HG02610 (cell line): ENCODE measurements around the gene ADGRA1.
"Not testable (repeated sequence)": the region's sequence is repeated elsewhere in the genome, so short reads cannot be mapped to it uniquely, and the experiment has no call there.

Experiments
- ATAC-seq: cut with Tn5 transposase; IDR thresholded peaks from one replicate; pipeline ENCODE4 v1.9.1; 2021; ENCODE audit warnings: mild to moderate bottlenecking, moderate library complexity; ENCODE audit not compliant: unreplicated experiment

ADGRA1 gene

GRCh38 chr10:133141144-133141957 lies 53.6 kb downstream of the ADGRA1 start:
- no peak for ATAC-seq

DNA sequence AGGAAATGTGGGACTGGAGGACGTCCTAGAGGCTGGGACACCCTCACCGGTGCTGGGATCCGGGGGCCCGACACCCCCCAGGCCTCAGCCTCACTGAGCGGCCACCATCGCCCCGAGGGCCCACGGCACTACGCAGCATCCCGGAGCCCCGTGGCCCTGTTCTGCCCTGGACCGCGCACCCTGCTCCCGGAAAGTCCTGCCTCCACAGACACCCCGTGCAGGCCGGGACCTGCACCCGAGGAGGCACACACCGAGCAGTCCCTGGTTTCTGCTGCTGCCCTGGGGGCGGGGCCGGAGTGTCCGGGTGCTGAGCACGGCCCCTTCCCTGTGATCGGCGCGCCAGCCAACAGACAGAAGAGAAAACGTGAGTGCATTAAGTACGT lies 54.2 kb downstream of the ADGRA1 start:
- ATAC-seq: no peak

DNA sequence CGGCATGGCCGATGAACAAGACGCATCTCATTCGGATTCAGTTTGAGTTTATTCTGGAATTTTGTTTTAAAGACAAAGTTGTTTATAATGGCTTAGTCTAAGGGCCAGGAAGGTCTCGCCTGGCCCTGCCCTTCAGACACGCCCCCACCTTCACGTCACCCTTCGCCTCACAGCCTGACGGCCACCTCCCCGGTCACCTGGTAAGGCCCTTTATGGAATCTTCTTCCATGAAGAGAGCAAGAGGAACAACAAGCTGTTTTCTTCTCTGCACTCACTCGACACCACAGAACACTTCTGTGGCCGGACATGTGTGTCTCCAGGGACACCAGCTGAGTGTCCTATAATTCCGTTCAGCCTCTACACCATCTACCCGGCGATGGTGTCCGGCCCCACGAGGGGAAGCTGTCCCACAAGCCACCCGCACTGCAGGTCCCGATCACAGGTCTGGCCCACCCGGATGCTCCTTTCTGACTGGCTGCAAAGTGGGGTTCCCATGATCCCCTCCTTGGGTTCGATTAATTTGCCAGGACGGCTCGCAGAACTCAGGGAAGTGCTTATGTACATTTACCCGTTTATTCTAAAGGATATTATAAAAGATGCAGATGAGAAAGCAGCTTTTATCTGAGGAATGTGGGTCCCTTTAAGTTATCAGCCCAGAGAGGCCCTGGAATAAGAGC lies 54.9 kb downstream of the ADGRA1 start:
- no peak for ATAC-seq

- no peak for ATAC-seq
These were observed 55.4 kb downstream of the ADGRA1 start for GRCh38 chr10:133143200-133143533.

GRCh38 chr10:133143546-133143945 lies 55.8 kb downstream of the ADGRA1 start:
- no peak for ATAC-seq

- no peak for ATAC-seq
These were observed 57.0 kb downstream of the ADGRA1 start for GRCh38 chr10:133144771-133145170.

DNA sequence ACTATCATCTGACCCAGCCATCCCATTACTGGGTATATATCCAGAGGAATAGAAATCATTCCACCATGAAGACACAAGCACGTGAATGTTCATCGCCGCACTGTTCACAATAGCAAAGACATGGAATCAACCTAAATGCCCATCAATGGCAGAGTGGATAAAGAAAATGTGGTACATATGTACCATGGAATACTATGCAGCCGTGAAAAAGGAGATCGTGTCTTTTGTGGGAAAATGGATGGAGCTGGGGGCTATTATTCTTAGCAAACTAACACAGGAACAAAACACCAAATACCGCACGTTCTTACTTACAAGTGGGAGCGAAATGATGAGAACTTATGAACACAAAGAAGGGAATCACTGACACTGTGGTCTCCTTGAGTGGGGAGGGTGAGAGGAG lies 62.5 kb downstream of the ADGRA1 start:
- ATAC-seq: no peak

- ATAC-seq: no peak
These were observed 62.9 kb downstream of the ADGRA1 start for GRCh38 chr10:133150656-133151055.

GRCh38 chr10:133151071-133151470 lies 63.3 kb downstream of the ADGRA1 start:
- ATAC-seq: not testable (repeated sequence)

DNA sequence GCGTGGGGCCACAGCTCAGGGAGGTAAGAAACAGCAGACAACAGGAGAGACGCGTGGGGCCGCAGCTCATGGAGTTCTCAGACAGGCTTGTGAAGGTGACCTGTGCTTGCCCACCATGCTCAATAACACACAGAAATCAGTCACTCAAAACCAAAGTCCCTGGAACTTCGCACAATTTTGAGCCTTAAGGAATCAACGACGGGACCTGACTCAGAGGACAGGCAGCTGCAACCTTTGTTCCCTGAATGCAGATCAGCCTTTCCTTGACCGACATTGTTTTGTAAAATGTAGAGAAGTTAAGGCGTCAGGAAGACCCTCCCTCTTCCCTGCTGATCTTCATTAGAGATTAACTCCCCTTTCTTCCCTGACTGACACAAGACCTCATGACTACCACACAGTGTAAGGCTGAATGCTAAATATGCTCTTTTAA lies 63.8 kb downstream of the ADGRA1 start:
- ATAC-seq: no peak

DNA sequence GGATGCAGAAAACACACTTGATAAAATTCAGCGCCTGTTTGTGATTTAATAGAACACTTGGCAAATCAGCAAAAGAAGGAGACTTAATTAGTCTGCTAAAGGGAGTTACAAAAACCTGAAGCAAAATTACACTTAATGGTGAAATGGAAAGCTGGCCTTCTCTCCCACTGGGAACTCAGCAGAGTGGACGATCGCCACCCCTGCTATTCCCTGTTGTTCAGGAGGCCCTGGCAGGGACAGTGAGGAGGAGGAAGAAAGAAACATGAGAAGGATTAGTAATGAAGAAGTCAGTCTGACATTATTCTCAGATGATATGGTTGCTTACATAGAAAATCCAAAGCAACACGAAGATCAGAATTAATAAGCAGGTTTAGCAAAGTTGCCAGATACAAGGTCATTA lies 66.7 kb downstream of the ADGRA1 start:
- no peak for ATAC-seq

DNA sequence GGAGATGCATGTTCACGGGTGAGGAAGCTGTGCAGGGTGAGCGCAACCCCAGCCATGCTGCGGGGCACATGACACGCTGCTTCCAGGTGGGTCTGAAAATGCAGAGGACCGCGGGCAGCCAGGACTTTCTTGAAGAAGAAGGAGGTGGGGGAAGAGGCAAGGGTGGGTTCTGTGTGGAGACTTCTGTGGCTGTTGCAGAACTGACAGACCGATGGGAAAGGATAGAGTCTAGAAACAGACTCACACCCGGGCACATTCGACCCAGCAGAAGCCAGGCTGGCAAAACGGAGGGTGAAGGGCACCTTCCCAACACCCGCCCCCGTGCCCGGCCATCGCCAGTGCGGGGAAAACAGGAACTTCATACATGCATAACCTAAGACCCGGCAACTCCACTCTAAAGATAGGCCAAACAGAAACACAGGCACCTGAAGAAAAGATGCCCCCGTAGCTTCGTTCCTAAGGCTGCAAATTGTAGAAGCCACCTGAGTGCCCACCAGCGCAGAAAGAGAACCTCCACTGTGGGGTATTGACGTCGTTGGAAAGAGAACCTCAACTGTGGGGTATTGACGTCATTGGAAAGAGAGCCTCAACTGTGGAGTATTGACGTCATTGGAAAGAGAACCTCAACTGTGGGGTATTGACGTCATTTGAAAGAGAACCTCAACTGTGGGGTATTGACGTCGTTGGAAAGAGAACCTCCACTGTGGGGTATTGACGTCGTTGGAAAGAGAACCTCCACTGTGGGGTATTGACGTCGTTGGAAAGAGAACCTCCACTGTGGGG lies 67.5 kb downstream of the ADGRA1 start:
- ATAC-seq: no peak

DNA sequence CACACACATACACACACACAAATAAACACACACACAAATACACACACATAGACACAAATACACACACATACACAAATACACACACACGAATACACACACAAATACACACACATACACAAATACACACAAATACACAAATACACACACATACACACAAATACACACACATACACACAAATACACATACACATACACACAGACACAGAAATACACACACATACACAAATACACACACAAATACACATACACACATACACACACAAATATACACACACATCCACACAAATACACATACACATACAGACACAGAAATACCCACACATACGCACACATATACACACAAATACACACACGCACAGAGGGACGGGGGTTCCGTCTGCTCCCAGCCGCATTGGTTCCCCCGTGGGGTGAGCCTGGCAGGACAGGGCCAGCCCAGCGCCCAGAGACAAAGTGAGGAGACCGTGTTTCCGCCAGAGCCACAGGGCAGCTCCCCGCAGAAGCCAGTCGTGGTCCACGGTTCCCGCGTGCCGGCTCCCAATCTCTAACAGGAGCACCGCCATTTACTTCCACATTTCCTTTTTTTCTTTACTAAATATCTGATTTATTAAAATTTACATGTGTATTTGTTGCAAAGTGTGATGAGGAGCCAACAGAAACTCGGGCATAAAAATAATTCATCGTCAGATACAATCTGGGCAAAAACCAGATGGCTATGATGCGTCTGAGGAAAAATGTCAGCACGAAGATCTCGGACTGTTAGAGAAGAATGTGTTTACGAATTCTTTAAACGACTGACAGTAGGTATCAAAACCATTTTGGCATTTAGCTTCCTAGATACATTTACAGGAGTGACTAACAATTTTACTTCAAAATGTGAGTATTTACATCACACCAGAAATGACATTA lies 69.2 kb downstream of the ADGRA1 start:
- ATAC-seq: no peak

- ATAC-seq: no peak
These were observed 70.1 kb downstream of the ADGRA1 start for GRCh38 chr10:133157662-133158436.

DNA sequence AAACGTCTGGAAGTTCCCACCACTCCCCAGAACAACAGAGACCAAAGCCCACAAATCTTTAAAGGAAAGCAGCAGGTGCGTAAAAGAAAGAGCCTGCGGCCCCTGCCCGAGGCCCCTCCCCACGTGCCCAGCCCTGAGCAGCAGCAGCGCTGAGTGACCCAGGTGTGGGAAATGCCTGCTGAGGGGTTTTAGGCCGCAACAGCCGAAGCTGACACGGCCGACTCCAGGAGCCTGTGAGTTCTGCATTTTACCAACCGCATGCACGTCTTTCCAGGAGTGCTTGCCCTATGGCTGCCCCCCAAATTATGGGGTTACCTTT lies 70.7 kb downstream of the ADGRA1 start:
- no peak for ATAC-seq

GRCh38 chr10:133158756-133159610 lies 71.3 kb downstream of the ADGRA1 start:
- ATAC-seq: no peak

- ATAC-seq: no peak
These were observed 71.9 kb downstream of the ADGRA1 start for GRCh38 chr10:133159611-133159949.

GRCh38 chr10:133159950-133160825 lies 72.5 kb downstream of the ADGRA1 start, which contains the start of gene KNDC1:
TSS of gene KNDC1 (plus strand) at chr10:133160219. CDS start at chr10:133160468, 249 bp downstream.
- no peak for ATAC-seq
